BJ (cell line): Measurements from ENCODE around the gene UFL1. TPM values are rescaled to one million over a fixed set of nuclear protein-coding genes. Genes with fewer than 3 reads are reported as not detected.
"Not testable (repeated sequence)": the region's sequence is repeated elsewhere in the genome, so short reads cannot be mapped to it uniquely, and the experiment has no call there.

Experiments
- CTCF ChIA-PET: fragments of 350-600 bp; formaldehyde crosslinking; extraction: SDS; loops from one replicate; lab custom pipeline; 2021; ENCODE audit warnings: antibody characterized with exemption, inconsistent platforms; lab: Yijun Ruan, JAX
- POLR2A ChIA-PET: fragments of 300-600 bp; sonication (Branson Sonifier 250); formaldehyde crosslinking; extraction: SDS; loops from one replicate; lab custom pipeline; 2021; ENCODE audit warnings: antibody characterized with exemption; lab: Charles Lee
- DNase-seq: peaks from one replicate; pipeline ENCODE4 v3.0.0-alpha.2; 2011; ENCODE audit warnings: low read depth
- H3K27me3 ChIP-seq: 2 replicates; pipeline ENCODE4 v1.6.0; 2011; ENCODE audit warnings: low read length; ENCODE audit not compliant: control insufficient read depth, insufficient read depth
- H3K36me3 ChIP-seq: 2 replicates; pipeline ENCODE4 v1.5.1; 2011; ENCODE audit warnings: low read length; ENCODE audit not compliant: control insufficient read depth, insufficient read depth
- H3K4me3 ChIP-seq: 2 replicates; pipeline ENCODE4 v1.5.1; 2011; ENCODE audit warnings: low read depth, mild to moderate bottlenecking, control low read depth, low read length
- polyA plus RNA-seq: library from polyadenylated mRNA; depleted of rRNA; stranded (reverse); fragments of >200 nt; gene quantifications from 2 replicates; pipeline ENCODE4 v1.2.3, GENCODE V29; 2011
- TF ChIP-seq, protein P1 (sequence below): IDR thresholded peaks from 2 replicates; pipeline ENCODE4 v1.5.1; 2011; ENCODE audit warnings: low read depth, mild to moderate bottlenecking, control low read depth, inconsistent platforms, low read length, moderate library complexity; ENCODE audit not compliant: insufficient read depth

UFL1 gene
- polyA plus RNA-seq, 1 experiment: 4.5 TPM

DNA sequence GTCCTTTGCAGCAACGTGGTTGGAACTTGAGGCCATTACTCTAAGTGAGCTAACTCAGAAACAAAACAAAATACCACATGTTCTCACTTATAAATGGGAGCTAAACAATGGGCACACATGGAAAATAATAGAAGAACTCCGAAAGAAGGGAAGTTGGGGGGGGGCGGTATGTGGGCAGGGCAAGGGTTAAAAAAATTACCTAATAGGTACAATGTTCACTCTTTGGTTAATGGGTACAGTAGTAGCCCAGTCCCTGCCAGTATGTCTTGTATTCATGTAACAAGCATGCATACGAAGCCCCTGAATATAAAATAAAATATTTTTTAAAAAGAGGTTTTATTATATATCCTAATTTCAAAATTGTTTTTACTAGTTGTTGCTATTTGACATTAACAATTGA lies 26.0 kb downstream of the UFL1 start:
- POLR2A ChIA-PET: no interaction called here
- Histone ChIP-seq H3K27me3 (no peaks in the 10 kb centered on the region), H3K4me3 (no peak overlapping the region), H3K36me3 (peaks cover 5% of the 10 kb centered on the region)
- no peak for DNase-seq
- TF ChIP-seq, protein P1, sequence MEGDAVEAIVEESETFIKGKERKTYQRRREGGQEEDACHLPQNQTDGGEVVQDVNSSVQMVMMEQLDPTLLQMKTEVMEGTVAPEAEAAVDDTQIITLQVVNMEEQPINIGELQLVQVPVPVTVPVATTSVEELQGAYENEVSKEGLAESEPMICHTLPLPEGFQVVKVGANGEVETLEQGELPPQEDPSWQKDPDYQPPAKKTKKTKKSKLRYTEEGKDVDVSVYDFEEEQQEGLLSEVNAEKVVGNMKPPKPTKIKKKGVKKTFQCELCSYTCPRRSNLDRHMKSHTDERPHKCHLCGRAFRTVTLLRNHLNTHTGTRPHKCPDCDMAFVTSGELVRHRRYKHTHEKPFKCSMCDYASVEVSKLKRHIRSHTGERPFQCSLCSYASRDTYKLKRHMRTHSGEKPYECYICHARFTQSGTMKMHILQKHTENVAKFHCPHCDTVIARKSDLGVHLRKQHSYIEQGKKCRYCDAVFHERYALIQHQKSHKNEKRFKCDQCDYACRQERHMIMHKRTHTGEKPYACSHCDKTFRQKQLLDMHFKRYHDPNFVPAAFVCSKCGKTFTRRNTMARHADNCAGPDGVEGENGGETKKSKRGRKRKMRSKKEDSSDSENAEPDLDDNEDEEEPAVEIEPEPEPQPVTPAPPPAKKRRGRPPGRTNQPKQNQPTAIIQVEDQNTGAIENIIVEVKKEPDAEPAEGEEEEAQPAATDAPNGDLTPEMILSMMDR: no peak
- CTCF ChIA-PET: no interaction called here

DNA sequence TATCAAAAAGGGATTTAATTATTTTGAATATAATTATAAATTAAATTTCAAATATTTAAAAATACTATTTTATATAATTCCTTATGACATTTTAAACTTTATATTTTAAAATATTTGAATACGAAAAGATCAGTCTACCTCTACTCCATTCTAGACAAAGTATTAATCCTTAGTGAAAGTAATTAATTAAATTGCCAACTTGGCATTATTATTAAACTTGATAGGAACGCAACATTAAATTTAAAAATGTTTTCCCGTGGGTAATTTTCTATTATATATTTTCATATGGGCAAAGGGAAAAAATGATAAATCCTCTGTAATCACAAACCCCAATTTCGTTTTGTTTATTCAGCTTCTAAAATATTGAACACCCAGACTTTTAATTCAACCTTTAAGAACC lies 33.0 kb downstream of the UFL1 start:
- no peaks in the 10 kb centered on the region for H3K27me3 ChIP-seq
- POLR2A ChIA-PET: no interaction called here
- no peak for DNase-seq
- peaks cover 7% of the 10 kb centered on the region for H3K36me3 ChIP-seq
- H3K4me3 ChIP-seq: no peak overlapping the region
- CTCF ChIA-PET: no interaction called here
- TF ChIP-seq, protein P1: no peak

DNA sequence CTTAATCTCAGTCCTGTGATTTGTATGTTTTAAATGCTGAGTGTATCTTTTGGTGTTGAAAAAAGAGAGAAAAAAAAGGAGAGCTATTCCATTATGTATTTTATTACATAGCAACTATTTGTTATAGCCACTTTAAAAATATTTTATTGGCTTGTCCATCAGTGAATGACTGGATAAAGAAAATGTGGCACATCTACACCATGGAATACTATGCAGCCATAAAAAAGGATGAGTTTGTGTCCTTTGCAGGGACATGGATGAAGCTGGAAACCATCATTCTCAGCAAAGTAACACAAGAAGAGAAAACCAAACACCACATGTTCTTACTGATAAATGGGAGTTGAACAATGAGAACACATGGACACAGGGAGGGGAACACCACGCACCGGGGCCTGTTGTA lies 38.1 kb downstream of the UFL1 start:
- DNase-seq, H3K36me3 ChIP-seq, POLR2A ChIA-PET, H3K27me3 ChIP-seq, H3K4me3 ChIP-seq, CTCF ChIA-PET: not testable (repeated sequence)

DNA sequence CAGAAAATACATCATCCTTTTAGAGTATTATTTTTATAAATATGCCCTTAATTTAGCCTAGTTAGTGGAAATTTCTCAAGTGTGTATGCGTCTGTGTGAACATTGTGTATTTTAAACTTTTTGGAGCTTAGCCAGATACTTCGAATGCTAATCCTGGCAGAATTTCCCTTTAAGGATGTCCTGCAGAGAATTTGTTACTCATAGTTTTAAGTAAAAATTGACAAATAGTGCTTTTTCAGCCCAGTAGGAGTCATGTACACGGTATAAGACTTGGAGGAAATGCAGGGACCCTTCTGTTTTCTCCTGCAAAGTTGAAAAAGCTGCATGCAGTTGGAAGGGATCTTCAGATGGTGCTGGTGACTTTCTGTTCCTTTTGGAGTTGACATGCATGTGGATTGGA lies 41.3 kb downstream of the UFL1 start, which contains the start of gene FHL5:
Gene FHL5 (plus strand): TSS at position 243 of the 400 bp plus-strand sequence. CDS start 40,486 bp downstream, outside the sequence.
- CTCF ChIA-PET: no interaction called here
- no peak within 1 kb of the TSS for H3K4me3 ChIP-seq

DNA sequence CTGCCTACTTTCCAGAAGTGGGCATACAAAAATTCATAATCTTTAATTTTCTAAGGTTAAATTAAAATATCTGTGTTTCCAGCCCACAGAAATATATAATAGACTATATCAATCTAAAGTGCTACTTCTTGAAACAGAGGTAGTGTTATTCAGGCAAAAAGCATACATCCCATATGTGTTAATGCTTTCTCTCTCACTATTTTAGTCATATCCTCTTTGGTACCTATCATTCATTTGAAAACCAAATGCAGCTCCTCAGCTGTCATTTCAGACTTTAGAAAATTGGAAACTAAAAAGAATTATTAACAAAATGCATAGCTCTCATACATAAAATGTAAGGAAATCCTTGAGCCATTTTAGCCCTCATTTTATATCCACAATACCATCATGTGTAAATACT lies 42.2 kb downstream of the UFL1 start:
- ChIA-PET CTCF (no interaction called here), POLR2A (no interaction called here)
- TF ChIP-seq, protein P1: no peak

More for the DNA sequence above, 41.3 kb downstream of the UFL1 start, which contains the start of gene FHL5:
- TF ChIP-seq, protein P1: no peak
- DNase-seq: no peak
- no peaks in the 10 kb centered on the region for H3K36me3 ChIP-seq
- POLR2A ChIA-PET: no interaction called here
- no peaks in the 10 kb centered on the region for H3K27me3 ChIP-seq

DNA sequence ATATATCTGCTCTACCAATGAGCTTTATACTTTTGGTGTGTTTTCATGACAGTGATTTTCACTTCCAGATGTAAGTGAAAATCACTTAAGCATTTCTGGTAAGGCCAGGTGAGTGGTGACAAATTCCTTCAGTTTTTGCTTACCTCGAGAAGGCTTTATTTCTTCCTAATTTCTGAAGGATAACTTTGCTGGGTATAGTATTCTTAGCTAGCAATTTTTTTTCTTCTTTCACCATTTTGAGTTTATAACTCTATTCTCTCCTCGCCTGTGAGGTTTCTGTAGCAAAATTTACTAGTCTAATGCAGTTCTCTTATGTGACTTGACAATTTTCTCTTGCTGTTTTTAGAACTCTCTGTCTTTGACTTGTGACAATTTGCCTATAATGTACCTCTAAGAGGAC lies 48.4 kb downstream of the UFL1 start:
- POLR2A ChIA-PET: no interaction called here
- CTCF ChIA-PET: no interaction called here
- DNase-seq: no peak
- TF ChIP-seq, protein P1: no peak
- Histone ChIP-seq H3K27me3 (no peaks in the 10 kb centered on the region), H3K36me3 (no peaks in the 10 kb centered on the region), H3K4me3 (no peak overlapping the region)

More for the DNA sequence above, 42.2 kb downstream of the UFL1 start:
- Histone ChIP-seq H3K27me3 (no peaks in the 10 kb centered on the region), H3K36me3 (no peaks in the 10 kb centered on the region), H3K4me3 (no peak overlapping the region)
- no peak for DNase-seq
